Iris pigment epithelial cell (primary cell): ENCODE data around the gene INVS.
"Not testable (repeated sequence)": the region's sequence is repeated elsewhere in the genome, so short reads cannot be mapped to it uniquely, and the experiment has no call there.

Source experiments
- DNase-seq: peaks from one replicate; pipeline ENCODE4 v3.0.0-alpha.2; 2011; ENCODE audit warnings: low read depth

Gene INVS

GRCh38 chr9:100202806-100203205, 103.8 kb downstream of the INVS start:
- DNase-seq, result no peak

DNA sequence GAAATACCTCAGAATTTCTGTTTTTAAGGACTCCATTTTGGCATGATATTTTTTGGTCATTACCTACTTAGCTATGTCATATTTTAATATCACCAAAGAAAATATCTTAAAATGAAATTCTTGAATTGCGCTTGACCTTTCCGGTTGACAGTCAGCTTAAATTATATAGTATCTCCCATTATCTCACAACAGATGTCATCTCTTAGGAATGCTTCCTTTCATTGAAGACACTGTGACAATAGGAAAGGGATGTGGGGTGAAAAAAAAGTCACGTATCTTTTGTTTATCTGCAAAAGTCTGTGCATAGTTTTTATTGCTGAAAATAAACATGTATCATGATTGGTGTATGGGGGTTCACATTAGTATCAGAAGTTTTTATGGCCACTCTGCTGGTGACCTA, 105.8 kb downstream of the INVS start:
- no peak for DNase-seq

- DNase-seq, result peak; percentile 25
Measured at GRCh38 chr9:100206899-100207298, 107.9 kb downstream of the INVS start.

DNA sequence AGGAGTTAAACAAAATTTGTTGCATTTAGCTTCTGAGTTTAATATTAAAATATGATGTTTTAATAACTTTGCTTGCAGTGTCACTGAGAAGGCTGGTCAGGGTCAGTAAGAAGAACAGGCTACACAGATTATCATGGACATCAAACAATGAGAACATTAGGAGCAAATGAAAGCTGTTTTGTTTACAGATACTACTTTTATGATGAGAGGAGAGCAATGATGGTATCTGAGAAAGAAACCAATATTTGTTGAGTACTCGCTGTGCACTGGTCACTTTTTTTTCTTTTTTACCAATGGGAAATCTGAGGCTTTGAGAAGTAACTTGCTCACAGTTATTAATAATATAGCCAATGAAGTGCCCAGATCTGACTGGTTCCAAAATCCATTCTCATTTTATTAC, 109.6 kb downstream of the INVS start:
- no peak for DNase-seq

- DNase-seq, result no peak
Measured at GRCh38 chr9:100211476-100211875, 112.4 kb downstream of the INVS start.

- DNase-seq, result peak; percentile 94
Measured at GRCh38 chr9:100213730-100214477, 114.9 kb downstream of the INVS start.

DNA sequence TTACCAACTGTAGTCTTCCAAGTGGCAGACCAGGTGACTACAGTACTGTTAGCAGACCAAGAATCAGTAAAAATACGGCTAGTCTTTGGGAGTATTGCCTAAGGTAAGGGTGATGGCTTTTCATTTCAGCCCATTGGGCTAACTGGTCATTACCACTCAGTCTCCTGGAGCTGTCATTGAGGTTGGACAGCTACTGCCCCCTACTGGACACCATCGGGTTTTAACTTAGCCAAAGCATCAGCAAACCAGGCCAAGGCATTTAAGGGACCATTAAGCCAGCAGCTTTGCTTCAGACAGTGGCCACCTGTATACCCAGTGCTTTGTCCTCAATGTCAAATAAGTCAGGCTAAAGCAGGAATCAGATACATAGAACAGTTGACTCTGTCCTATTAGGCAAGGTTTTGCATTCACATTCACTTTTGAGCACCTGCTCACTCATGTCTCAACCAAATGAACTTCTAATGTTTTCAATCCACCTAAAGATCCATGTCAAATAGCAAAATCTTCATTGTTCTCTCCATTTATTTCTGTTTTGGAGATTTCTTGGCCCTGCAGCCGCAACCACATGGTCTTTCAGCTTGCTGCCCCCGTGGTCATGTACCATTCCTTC, 117.2 kb downstream of the INVS start:
- peak; percentile 66 for DNase-seq

DNA sequence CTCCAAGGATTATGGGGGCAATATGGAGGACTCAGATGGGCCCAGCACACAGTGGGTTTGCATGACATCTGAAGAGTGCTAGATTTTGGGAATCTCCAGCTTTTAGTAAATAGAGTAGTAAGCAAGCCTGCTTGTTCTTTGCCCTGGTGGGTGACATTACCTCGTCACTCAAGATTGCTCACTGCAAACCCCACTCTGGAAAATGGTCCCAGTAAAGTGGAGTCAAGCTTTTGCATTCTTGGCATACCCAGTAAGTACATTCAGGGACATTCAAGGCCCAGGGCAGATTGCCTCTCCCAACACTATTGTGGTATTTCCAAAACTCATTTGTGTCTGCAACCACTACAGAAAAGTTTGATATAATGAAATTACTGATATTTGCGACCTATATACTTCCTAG, 118.5 kb downstream of the INVS start:
- no peak for DNase-seq

DNA sequence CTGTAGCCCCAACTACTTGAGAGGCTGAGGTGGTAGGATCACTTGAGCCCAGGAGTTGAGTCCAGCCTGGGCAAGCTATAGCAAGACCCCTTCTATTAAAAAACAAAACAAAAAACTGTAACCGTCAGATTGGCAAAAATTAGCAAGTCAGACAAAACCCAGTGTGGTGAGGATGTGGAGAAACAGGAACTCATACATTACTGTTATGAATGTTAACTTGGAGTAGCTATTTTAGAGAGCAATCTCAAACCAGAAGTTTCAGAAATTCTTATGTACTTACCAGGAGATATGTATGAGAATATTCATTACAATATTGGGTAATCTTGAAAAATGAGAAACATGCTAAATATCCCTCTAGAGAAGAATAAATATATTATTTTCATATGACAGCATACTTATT, 120.3 kb downstream of the INVS start:
- peak; percentile 31 for DNase-seq

DNA sequence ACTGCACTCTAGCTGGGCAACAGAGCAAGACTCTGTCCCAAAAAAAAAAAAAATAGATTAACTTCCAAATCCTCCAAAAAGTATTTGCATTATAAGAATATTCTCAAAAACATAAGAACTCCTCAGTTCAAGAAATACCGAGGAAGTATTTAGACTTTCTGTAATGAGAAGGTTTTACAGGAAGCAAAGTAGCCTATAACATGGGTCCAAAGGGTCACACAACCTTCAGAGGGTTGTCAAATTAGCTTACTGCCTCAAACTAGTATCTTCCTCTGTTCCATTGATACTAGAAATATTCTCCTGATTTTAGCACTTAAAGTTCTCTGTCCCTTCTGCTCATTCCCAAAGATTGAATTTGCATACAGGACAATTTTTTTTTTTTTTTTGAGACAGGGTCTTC, 121.9 kb downstream of the INVS start:
- no peak for DNase-seq

DNA sequence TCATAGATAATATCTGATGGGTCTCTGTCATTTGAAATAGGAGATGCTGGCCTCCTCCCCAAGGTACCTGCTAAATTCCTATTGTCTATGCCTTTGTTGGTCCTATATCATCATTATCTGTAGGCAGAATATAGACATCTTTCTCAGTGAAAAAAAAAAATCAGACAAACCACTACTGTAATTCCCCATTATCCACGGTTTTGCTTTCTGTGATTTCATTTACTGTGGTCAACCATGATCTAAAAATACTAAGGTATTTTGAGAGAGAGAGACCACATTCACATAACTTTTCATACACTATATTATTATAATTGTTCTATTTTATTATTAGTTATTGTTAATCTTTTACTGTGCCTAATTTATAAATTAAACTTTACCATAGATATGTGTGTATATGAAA, 122.5 kb downstream of the INVS start:
- no peak for DNase-seq

- DNase-seq, result peak; percentile 45
Measured at GRCh38 chr9:100222674-100223073, 123.6 kb downstream of the INVS start.

DNA sequence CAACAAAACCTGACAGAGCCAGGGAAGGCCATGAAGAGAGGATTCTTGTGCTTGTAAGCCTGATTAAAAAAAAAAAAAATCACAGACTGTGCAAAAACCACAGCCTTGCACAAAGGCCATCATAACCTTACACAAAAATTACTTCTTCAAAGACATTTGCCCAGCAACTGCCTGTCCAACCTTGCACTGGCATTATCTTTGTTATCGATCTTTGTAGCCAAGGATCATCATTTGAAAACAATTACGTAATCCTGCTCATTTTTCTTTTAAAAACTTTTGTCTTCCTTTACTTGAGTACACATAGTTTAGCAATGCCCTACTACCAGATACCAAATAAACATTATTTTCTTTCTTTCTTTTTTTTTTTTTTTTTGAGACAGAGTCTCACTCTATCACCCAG, 128.6 kb downstream of the INVS start:
- DNase-seq, result no peak

GRCh38 chr9:100228352-100228869, 129.4 kb downstream of the INVS start:
- DNase-seq, result no peak

- no peak for DNase-seq
Measured at GRCh38 chr9:100229136-100229535, 130.1 kb downstream of the INVS start.

- no peak for DNase-seq
Measured at GRCh38 chr9:100229561-100229960, 130.5 kb downstream of the INVS start.

- DNase-seq, result not testable (repeated sequence)
Measured at GRCh38 chr9:100236986-100237385, 137.9 kb downstream of the INVS start.

DNA sequence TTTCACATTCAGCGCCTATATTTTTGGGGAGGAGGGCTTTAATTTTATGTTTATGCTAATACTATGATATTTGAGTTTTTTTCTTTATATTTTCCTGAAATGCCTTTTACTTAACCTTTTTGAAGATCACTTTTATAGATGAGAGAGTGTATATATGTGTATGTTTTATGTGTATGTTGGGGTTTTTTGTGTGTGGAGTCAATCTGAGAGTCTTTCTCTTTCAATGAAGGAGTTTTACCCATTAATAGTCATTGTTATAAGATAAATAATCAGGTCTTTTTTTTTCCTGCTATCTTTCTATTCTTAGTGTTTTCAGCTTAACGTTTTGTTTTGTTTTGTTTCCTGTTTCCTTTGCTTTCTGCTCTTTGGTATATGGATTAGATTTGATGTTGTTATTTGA, 141.5 kb downstream of the INVS start:
- DNase-seq, result no peak

GRCh38 chr9:100267211-100267610, 168.2 kb downstream of the INVS start:
- DNase-seq, result no peak

DNA sequence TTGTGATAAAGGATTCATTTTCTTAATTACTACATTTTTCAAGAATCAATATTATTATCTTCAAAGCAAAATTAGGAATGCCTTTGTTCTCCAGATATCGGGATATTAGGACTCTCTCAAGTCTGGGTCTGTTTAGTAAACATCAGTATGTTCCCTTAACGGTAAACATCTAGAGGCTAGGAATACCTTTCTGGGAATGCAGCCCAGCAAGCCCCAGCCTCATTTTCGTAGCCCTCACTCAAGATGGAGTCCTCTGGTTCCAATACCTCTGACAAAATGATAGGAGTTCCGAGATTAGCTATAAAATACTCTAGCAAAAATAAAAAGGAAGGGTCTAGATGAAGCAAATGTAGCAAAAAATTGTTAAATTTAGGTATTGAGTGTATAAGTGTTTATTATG, 169.2 kb downstream of the INVS start:
- no peak for DNase-seq

GRCh38 chr9:100269656-100270055, 170.6 kb downstream of the INVS start:
- DNase-seq, result no peak

GRCh38 chr9:100277166-100277979, 178.3 kb downstream of the INVS start:
- peak; percentile 56 for DNase-seq

GRCh38 chr9:100281066-100281465, 182.0 kb downstream of the INVS start:
- DNase-seq, result no peak
